HUES6 (cell line): Measurements from ENCODE around the gene GRIN2C.

ENCODE experiments used
- H3K27ac ChIP-seq: 2 replicates; pipeline ENCODE4 v1.7.0; 2013; ENCODE audit warnings: low read depth, mild to moderate bottlenecking, low read length, inconsistent platforms
- H3K27me3 ChIP-seq: 2 replicates; pipeline ENCODE4 v1.6.1; 2013; ENCODE audit warnings: low read length; ENCODE audit not compliant: control insufficient read depth, insufficient read depth
- H3K36me3 ChIP-seq: 2 replicates; pipeline ENCODE4 v1.6.1; 2013; ENCODE audit warnings: low read length; ENCODE audit not compliant: control insufficient read depth, insufficient read depth
- H3K4me1 ChIP-seq: 2 replicates; pipeline ENCODE4 v1.6.1; 2013; ENCODE audit warnings: low read length; ENCODE audit not compliant: control insufficient read depth, insufficient read depth
- H3K4me3 ChIP-seq: 2 replicates; pipeline ENCODE4 v1.5.1; 2013; ENCODE audit warnings: low read depth, low read length
- H3K9ac ChIP-seq: one replicate; pipeline ENCODE4 v1.6.1; 2013; ENCODE audit warnings: mild to moderate bottlenecking, low read length
- H3K9me3 ChIP-seq: 2 replicates; pipeline ENCODE4 v1.6.1; 2013; ENCODE audit warnings: low read depth, low read length; ENCODE audit not compliant: control insufficient read depth, insufficient read depth

Gene GRIN2C

DNA sequence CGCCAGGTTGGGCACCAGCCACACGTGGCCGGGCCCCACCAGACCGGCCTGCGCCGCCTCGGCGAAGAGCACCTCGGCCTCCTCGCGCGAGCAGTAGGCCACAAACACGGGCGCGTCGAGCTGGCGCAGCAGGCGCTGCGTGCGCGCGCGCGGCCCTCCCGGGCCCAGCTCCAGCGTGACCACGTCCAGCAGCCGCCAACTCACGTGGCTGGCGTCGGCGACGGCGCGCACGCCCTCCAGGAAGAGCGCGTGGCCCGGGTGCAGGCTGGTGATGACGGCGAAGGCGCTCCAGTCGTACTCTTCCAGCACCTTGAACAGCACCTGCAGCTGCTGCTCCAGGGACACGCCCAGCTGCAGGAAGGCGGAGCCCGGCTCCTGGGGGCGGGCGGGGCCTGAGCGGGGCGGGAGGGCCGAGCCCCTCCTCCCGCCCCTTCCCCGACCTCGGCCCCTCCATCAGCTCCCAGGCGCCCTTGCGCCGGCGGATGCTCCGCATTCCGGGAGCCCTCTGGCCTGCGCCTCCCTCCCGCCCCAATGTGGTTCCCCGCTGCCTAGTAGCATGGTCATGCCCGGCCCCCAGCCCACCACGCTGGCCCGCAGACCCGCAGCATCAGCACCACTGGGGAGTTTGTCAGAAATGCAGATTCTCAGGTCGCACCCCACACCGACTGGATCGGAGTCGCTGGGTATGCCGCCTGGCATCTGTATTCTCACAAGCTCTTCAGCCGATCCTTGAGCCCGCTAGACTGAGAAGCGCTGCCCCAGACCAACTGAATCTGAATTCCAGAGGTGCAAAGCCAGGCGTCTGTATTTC is 7.2 kb downstream of the GRIN2C start:
- Histone ChIP-seq H3K9me3 (no peaks in the 10 kb centered on the region), H3K27me3 (peaks cover 98% of the 10 kb centered on the region), H3K9ac (peak overlapping the region; percentile 55), H3K4me3 (peak overlapping the region; percentile 67), H3K27ac (no peak overlapping the region), H3K4me1 (peaks cover 7% of the 10 kb centered on the region; the same call in 1 of the 2 replicates), H3K36me3 (no peaks in the 10 kb centered on the region)

DNA sequence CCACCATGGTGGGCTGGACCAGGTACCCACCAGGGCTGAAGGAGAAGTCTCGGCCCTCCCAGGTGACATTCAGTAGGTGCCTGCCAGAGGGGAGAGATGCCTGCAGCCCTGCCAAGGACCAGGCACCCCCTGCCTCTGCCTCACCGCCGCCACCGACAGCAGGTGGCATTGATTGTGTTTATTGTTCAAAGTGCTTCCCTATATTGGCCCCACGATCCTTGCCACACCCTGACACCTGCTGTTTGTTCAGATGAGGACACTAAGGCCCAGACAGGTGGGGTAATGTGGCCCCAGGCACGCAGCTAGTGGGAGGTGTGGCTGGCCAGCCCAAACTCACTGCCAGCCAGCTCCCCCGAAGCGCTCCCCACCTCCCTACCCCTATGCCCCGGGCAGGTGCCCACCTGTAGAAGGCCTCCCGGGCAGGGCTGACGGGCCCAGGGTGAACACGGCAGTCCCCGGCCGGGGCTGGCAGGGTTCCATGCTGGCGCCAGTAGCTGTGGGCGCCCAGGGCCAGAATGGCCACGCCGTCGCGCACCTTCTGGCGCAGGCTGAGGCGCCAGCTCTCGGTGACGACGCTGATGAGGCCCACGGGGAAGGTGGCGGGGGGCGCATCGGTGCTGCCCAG is 8.0 kb downstream of the GRIN2C start:
- H3K9ac ChIP-seq: no peak overlapping the region
- no peaks in the 10 kb centered on the region for H3K36me3 ChIP-seq
- no peak overlapping the region for H3K27ac ChIP-seq
- H3K4me1 ChIP-seq: peaks cover 7% of the 10 kb centered on the region; the same call in 1 of the 2 replicates
- H3K27me3 ChIP-seq: peaks cover 96% of the 10 kb centered on the region
- no peaks in the 10 kb centered on the region for H3K9me3 ChIP-seq
- H3K4me3 ChIP-seq: peak overlapping the region; percentile 14; the same call in 1 of the 2 replicates

DNA sequence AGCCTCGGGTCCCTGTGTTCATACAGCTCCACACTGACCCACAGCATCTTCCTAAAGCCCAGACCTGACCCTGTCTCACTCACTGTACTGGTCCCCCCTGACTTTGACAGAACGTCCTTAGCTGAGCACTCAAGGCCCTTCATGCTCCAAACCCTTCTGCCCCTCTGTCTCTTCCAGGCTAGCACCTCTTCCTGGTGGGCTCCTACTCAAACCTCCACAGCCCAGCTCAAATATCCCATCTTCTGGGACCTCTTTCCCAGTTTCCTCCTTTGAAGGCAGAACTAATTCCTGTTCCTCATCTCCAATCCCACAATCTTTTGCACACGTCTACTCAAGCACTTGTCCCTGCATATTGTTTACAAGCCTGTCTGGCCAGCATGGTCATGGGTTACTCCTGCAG is 8.8 kb downstream of the GRIN2C start:
- peaks cover 96% of the 10 kb centered on the region for H3K27me3 ChIP-seq
- no peak overlapping the region for H3K27ac ChIP-seq
- H3K4me1 ChIP-seq: peaks cover 7% of the 10 kb centered on the region; the same call in 1 of the 2 replicates
- no peaks in the 10 kb centered on the region for H3K36me3 ChIP-seq
- H3K4me3 ChIP-seq: no peak overlapping the region
- no peak overlapping the region for H3K9ac ChIP-seq
- no peaks in the 10 kb centered on the region for H3K9me3 ChIP-seq

DNA sequence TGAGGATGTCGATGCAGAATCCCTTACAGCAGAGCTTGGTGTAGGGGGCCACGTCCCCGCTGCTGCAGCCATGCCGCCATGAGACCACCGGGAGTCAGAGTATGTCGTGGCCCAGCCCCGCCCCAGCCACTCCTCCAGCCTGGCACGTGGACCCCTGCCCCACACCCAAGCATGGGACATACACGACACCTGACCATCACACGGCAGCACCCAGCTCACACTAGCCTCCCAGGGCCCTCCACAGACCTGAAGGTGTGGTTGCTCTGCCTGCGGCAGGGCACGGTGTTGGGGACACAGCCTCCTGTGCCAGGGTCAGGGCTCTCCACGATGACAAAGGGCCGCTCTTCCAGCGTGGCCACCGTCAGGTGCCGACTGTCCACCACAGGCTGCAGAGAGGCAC is 9.4 kb downstream of the GRIN2C start:
- H3K4me3 ChIP-seq: no peak overlapping the region
- H3K27ac ChIP-seq: no peak overlapping the region
- no peaks in the 10 kb centered on the region for H3K9me3 ChIP-seq
- H3K9ac ChIP-seq: no peak overlapping the region
- peaks cover 96% of the 10 kb centered on the region for H3K27me3 ChIP-seq
- peaks cover 7% of the 10 kb centered on the region; the same call in 1 of the 2 replicates for H3K4me1 ChIP-seq
- no peaks in the 10 kb centered on the region for H3K36me3 ChIP-seq

DNA sequence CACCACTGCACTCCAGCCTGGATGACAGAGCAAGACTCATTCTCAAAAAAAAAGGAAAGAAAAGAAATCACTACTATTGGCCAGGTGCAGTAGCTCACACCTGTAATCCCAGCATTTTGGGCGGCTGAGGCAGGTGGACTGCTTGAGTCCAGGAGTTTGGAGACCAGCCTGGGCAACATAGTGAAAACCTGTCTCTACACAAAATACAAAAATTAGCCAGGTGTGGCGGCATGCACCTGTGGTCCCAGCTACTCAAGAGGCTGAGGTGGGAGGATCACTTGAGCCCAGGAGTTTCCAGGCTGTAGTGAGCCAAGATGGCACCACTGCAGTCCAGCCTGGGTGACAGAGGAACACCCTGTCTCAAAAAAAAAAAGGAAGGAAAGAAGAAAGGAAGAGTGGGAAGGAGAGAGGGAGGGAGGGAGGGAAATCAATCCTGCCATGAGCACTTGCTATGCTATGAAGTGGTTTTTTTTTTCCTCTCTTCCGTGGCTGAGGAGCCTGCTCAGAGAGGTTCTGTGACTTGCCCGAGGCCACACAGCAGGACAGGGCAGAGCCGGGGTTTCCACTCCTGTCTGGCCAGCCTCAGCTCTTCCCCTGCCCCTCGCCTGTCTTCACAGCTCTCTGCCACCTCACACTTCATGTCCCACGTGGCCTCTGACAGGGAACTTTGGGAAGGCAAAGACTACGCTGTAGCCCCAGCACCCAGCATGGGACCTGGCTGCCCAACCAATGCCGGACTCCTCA is 10.9 kb downstream of the GRIN2C start:
- H3K4me3 ChIP-seq: no peak overlapping the region
- H3K9me3 ChIP-seq: no peaks in the 10 kb centered on the region
- no peak overlapping the region for H3K9ac ChIP-seq
- no peak overlapping the region for H3K27ac ChIP-seq
- H3K4me1 ChIP-seq: peaks cover 7% of the 10 kb centered on the region; the same call in 1 of the 2 replicates
- H3K36me3 ChIP-seq: no peaks in the 10 kb centered on the region
- peaks cover 94% of the 10 kb centered on the region for H3K27me3 ChIP-seq

DNA sequence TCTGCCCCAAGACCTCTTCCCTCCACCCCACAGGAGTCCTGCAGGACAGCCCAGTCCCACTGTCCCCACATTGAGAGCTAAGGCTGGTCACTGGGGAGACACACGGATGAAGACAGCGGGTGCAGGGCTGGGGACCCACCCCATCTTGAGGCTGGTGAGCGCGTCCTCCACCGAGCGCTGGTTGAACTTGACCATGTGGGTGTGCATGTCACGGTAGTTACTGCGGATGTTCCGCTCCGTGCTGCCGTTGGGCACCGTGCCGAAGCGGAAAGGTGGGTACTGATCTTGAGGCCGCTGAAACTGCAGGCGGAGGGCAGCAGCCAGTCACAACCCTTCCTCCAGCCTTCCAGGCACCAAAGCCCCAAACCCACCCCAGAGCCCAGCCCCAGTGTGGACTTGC is 13.1 kb downstream of the GRIN2C start:
- H3K9me3 ChIP-seq: no peaks in the 10 kb centered on the region
- no peak overlapping the region for H3K4me3 ChIP-seq
- no peaks in the 10 kb centered on the region for H3K4me1 ChIP-seq
- no peaks in the 10 kb centered on the region for H3K36me3 ChIP-seq
- no peak overlapping the region for H3K9ac ChIP-seq
- H3K27me3 ChIP-seq: peaks cover 90% of the 10 kb centered on the region
- no peak overlapping the region for H3K27ac ChIP-seq

DNA sequence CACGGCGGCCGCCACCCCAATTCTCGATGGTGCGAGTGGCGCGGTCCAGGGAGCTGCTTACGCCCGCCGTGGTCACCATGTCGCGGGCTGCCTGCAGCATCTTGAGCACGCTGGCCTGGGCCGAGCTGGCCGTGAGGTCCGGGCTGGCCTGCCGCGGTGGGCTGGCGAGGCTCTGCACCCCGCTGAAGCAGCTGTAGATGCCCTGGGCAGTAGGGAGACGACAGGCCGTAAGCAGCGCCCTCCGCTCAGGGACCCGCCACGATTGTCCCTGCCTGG is 16.4 kb downstream of the GRIN2C start:
- no peak overlapping the region for H3K9ac ChIP-seq
- H3K27me3 ChIP-seq: peaks cover 69% of the 10 kb centered on the region
- no peaks in the 10 kb centered on the region for H3K36me3 ChIP-seq
- no peak overlapping the region for H3K27ac ChIP-seq
- no peaks in the 10 kb centered on the region for H3K9me3 ChIP-seq
- peaks cover 16% of the 10 kb centered on the region for H3K4me1 ChIP-seq
- no peak overlapping the region; the same call in 1 of the 2 replicates for H3K4me3 ChIP-seq

DNA sequence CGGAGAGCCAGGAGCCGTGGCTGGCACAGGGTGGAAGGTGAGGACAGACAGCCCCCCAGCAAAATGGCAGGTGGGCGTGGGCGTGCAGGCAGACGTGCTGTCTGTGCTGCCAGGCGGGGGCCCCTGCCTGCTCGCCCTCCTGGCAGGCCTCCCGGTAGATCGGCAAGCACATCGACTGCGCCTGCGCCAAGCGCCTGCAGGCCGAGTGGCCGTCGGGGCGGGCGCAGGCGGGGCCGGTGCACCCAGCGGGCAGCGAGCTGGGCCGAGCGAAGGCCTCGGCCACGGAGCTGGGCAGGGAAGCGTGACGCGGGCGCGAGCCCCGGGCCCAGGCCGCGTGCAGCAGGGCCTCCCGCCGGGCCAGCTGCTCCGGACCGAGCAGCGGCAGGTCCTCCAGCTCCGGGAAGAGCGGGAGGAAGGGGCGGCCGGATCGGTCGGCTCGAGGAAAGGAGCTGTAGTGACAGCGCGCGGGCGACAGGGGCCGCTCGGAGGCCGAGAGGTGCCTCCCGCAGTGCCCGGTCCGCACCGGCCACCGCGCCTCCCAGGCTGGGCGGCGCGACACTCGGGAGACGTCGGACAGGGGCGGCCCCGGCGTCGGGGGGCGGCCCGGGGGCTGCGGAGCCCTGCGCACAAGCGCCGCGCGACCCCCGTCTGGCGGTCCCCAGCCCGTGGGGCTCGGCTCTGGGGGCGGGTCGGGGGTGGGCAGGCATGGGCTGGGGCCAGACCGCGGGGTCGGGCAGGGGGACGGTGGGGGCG is 16.9 kb downstream of the GRIN2C start:
- Histone ChIP-seq H3K9me3 (no peaks in the 10 kb centered on the region), H3K4me1 (peaks cover 16% of the 10 kb centered on the region), H3K27me3 (peaks cover 64% of the 10 kb centered on the region), H3K9ac (no peak overlapping the region), H3K36me3 (no peaks in the 10 kb centered on the region), H3K4me3 (peak overlapping the region; percentile 64), H3K27ac (no peak overlapping the region)

DNA sequence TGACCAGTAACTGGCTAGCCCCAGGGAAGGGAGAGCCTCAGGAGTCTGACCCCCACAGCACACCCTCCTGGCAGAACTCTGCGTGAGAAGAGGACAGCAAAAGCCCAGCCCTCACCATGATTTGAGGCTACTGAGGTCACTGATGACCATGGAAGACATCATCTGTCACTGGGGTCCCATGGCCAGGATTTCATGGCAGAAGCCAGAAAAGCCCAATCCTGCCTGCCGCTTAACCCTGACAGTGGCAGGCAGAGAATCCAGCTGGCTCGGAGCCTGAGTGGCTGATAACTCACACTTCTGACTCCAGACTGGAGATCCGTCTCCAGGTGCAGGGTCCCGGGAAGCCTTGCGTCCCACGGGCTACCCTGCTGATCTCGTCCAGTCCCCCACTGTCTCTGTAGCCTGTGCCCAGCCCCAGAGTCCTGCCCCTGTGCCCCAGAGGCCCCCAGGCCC is 17.5 kb downstream of the GRIN2C start:
- Histone ChIP-seq H3K4me1 (peaks cover 16% of the 10 kb centered on the region), H3K4me3 (peak overlapping the region; percentile 64), H3K27ac (no peak overlapping the region), H3K9me3 (no peaks in the 10 kb centered on the region), H3K9ac (no peak overlapping the region), H3K36me3 (no peaks in the 10 kb centered on the region), H3K27me3 (peaks cover 58% of the 10 kb centered on the region)

DNA sequence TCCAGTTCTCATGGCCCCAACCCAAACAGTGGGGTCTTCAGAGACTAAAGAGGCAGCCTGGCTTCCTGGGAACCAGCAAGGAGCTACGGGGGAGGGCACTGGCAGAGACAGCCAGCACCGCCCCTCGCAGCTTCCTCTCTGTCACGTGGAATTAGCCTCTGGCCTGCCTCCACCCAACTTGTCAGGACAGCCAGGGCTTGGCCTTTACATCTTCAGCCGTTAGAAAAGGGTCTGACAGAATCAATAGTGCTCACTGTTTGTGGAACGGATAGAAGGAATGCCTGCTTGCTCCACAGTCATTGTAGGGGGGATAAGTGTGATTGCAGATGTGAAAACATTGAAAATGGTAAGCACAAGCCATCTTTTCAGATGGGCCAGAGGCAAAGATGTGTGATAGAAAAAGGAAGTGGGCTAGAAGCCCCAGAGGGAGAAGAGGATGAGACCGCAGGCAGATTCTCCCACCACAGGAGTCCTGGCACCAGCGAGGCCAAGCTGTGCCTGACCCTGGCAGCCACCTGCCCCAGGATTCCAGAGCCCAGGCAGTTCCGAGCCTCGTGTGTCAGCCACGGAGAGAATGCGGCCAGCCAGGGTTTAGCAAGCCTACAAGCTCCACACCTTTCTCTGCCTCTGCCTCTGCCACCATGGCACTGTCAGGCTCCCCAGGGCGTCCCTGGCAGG is 18.6 kb downstream of the GRIN2C start:
- Histone ChIP-seq H3K9me3 (no peaks in the 10 kb centered on the region), H3K27me3 (peaks cover 49% of the 10 kb centered on the region), H3K36me3 (peaks cover 4% of the 10 kb centered on the region), H3K4me1 (peaks cover 16% of the 10 kb centered on the region), H3K9ac (no peak overlapping the region), H3K27ac (no peak overlapping the region), H3K4me3 (no peak overlapping the region)
